ENCODE data around the gene CRIP3. TPM values are rescaled to one million over a fixed set of nuclear protein-coding genes. Genes with fewer than 3 reads are reported as not detected.

CRIP3 gene
- total and polyA plus RNA-seq, 2 of the 13 experiments (the other 11 are each of a cell fraction or from before 2014, with no cell fraction given): 6.3 to 9.3 TPM

GRCh38 chr6:43274127-43274915 is 34.3 kb downstream of the CRIP3 start (continued):
- TF ChIP-seq HOXA3 (CRISPR knock-in tag; IDR thresholded peaks at IDR 0.05) (no peak), EZH2 (conservative IDR thresholded peaks at IDR 0.05; ENCODE audit: low read depth, low read length) (no peak), ZIK1 (CRISPR knock-in tag; IDR thresholded peaks at IDR 0.05; ENCODE audit: borderline replicate concordance, low read depth) (no peak), FOXM1 (CRISPR knock-in tag; IDR thresholded peaks at IDR 0.05) (no peak), ZNF414 (CRISPR knock-in tag; IDR thresholded peaks at IDR 0.05) (no peak; the same call in 1 of the 2 replicates)

DNA sequence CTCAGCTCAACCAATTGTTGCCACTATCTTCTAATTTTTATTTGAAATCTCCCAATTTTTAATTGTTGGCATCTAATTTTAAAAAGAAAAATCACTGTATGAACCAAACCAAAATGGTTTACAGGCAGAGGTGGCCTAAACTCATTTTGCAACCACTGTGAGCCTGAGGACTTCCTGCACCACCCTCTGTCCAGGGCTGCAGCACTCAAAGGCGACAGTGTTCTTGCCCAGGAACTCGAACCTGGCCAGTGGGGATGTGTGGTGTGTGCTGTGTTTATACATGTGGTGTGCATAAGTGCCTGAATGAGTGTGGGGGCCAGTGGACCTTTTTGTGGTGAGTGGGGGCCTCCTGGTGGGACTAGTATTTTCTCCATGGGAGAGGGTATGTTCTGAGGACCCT is 34.9 kb downstream of the CRIP3 start:
- no TSS peak for BruUV-seq (replicated peaks)
- H3K4me1 ChIP-seq (ENCODE audit: insufficient read depth, low read length): peaks cover 96% of the 10 kb centered on the region
- intact Hi-C loops (cut with micrococcal nuclease; ENCODE audit: unreplicated experiment) (no loop called here), in situ Hi-C loops (cut with HindIII; ENCODE audit: extremely low pct_ligation_motif_present, low pct_unique_long_range_greater_than_20kb) (no loop called here)
- no peak overlapping the region for H2AFZ ChIP-seq (ENCODE audit: low read length)
- H4K20me1 ChIP-seq (ENCODE audit: insufficient read depth, low read length): no peaks in the 10 kb centered on the region
- 44% methylated on average over 2 of the region's 2 CpGs for WGBS (ENCODE audit: low lambda C conversion rate)
- ATAC-seq (no peak), FAIRE-seq (no peak), DNase-seq (ENCODE audit: low spot score) (peak; percentile 55)
- no peaks in the 10 kb centered on the region for H3K27me3 ChIP-seq (ENCODE audit: control insufficient read depth in 1 of 2, insufficient read depth in 2 of 2, low read length in 2 of 2)
- peak overlapping the region; percentile 97 for H3K9ac ChIP-seq (ENCODE audit: insufficient read depth, low read depth, low read length)
- 0 out of 6 replicates have a peak overlapping the region, but pooled peaks of 1 of the 3 experiments have one; percentile 86 for H3K4me3 ChIP-seq (replicated peaks in 1 of 3; ENCODE audit: insufficient read depth in 1 of 3, low read depth in 2 of 3, low read length in 3 of 3)
- H3K9me3 ChIP-seq (ENCODE audit: low read length): no peaks in the 10 kb centered on the region
- peak overlapping the region; percentile 94 for H3K27ac ChIP-seq (ENCODE audit: extremely low read length, insufficient read depth, low read length)
- ChIA-PET CTCF (ENCODE audit: low intra/inter-chr PET ratio, low total read pairs) (no interaction called here), POLR2A (interaction anchor here (1.6 to 20.0 kb wide), 3 partner anchors 16 to 96 kb away, joined by 5 to 314 read pairs (median 13); partner anchors contain the start of genes SLC22A7 and ZNF318)
- peaks cover 7% of the 10 kb centered on the region for H3K79me2 ChIP-seq (ENCODE audit: insufficient read depth, low read length)
- H3K4me2 ChIP-seq (ENCODE audit: low read depth, low read length): peak overlapping the region; percentile 93
- no peaks in the 10 kb centered on the region for H3K36me3 ChIP-seq (replicated peaks in 1 of 2; ENCODE audit: control insufficient read depth in 1 of 2, insufficient read depth in 2 of 2, low read length in 2 of 2)
- TF ChIP-seq HNF4A (CRISPR knock-in tag; IDR thresholded peaks at IDR 0.05): 0 out of 2 replicates have a peak, but pooled peaks have one; percentile 15
- 0 out of 2 replicates have a peak, but pooled peaks have one; percentile 10 for TF ChIP-seq MIXL1 (CRISPR knock-in tag; IDR thresholded peaks at IDR 0.05)
- peak; percentile 26; the same call in 1 of the 2 replicates for TF ChIP-seq MIER3 (CRISPR knock-in tag; IDR thresholded peaks at IDR 0.05; ENCODE audit: borderline replicate concordance)
- TF ChIP-seq YEATS4 (CRISPR knock-in tag; IDR thresholded peaks at IDR 0.05; ENCODE audit: borderline replicate concordance): 0 out of 2 replicates have a peak, but pooled peaks have one; percentile 24
- TF ChIP-seq HMG20A (CRISPR knock-in tag; IDR thresholded peaks at IDR 0.05; ENCODE audit: borderline replicate concordance): 0 out of 2 replicates have a peak, but pooled peaks have one; percentile 9
- TF ChIP-seq SAP130 (CRISPR knock-in tag; IDR thresholded peaks at IDR 0.05; ENCODE audit: low read depth): peak; percentile 40; the same call in 1 of the 2 replicates
- peak; percentile 28; the same call in 1 of the 2 replicates for TF ChIP-seq RXRB (CRISPR knock-in tag; IDR thresholded peaks at IDR 0.05; ENCODE audit: borderline replicate concordance)
- TF ChIP-seq PHF21A (CRISPR knock-in tag; IDR thresholded peaks at IDR 0.05): peak; percentile 47; the same call in 1 of the 2 replicates
- peak; percentile 21; the same call in 1 of the 2 replicates for TF ChIP-seq RARA (CRISPR knock-in tag; IDR thresholded peaks at IDR 0.05)
- 0 out of 2 replicates have a peak, but pooled peaks have one; percentile 14 for TF ChIP-seq NCOA2 (CRISPR knock-in tag; IDR thresholded peaks at IDR 0.05)
- TF ChIP-seq MED1 (CRISPR knock-in tag; IDR thresholded peaks at IDR 0.05): no peak
- no peak for TF ChIP-seq SOX6 (IDR thresholded peaks at IDR 0.05)
- 0 out of 2 replicates have a peak, but pooled peaks have one; percentile 8 for TF ChIP-seq SOX6 (CRISPR knock-in tag; IDR thresholded peaks at IDR 0.05)
- peak; percentile 53; the same call in 1 of the 2 replicates for TF ChIP-seq ZNF34 (CRISPR knock-in tag; IDR thresholded peaks at IDR 0.05; ENCODE audit: borderline replicate concordance)
- TF ChIP-seq ZNF501 (CRISPR knock-in tag; IDR thresholded peaks at IDR 0.05): 0 out of 2 replicates have a peak, but pooled peaks have one; percentile 3
- TF ChIP-seq HDAC2 (CRISPR knock-in tag; IDR thresholded peaks at IDR 0.05): peak; percentile 33; the same call in 1 of the 2 replicates
- 0 out of 2 replicates have a peak, but pooled peaks have one; percentile 54 for TF ChIP-seq ZNF598 (CRISPR knock-in tag; IDR thresholded peaks at IDR 0.05; ENCODE audit: borderline replicate concordance)
- TF ChIP-seq FOXA3 (CRISPR knock-in tag; IDR thresholded peaks at IDR 0.05): peak; percentile 30; the same call in 1 of the 2 replicates
